Large intestine (tissue), 3 donors: ENCODE data around the gene ST8SIA6. TPM values are rescaled to one million over a fixed set of nuclear protein-coding genes. Genes with fewer than 3 reads are reported as not detected.

Source experiments
- DNase-seq, 2 donors: peaks; one replicate each; pipeline versions ENCODE4 v3.0.0 to v3.0.0-alpha.2; 2013
- H3K27ac ChIP-seq: one replicate; pipeline ENCODE4 v1.5.1; 2013; ENCODE audit warnings: low read length
- H3K27me3 ChIP-seq: 2 replicates; pipeline ENCODE4 v1.6.1; 2013; ENCODE audit warnings: low read length; ENCODE audit not compliant: control insufficient read depth, insufficient read depth
- H3K36me3 ChIP-seq: 2 replicates; pipeline ENCODE4 v1.6.1; 2013; ENCODE audit warnings: low read length; ENCODE audit not compliant: control insufficient read depth, insufficient read depth
- H3K4me1 ChIP-seq: one replicate; pipeline ENCODE4 v1.6.1; 2013; ENCODE audit warnings: low read length; ENCODE audit not compliant: control insufficient read depth, insufficient read depth
- H3K4me3 ChIP-seq: one replicate; pipeline ENCODE4 v1.5.1; 2013; ENCODE audit warnings: low read length
- H3K9me3 ChIP-seq: one replicate; pipeline ENCODE4 v1.6.1; 2013; ENCODE audit warnings: mild to moderate bottlenecking, low read depth, low read length, moderate library complexity; ENCODE audit not compliant: control insufficient read depth
- WGBS: methylation state at CpG from one replicate; pipeline ENCODE4 v1.1.5; 2013; ENCODE audit warnings: low lambda C conversion rate; ENCODE audit not compliant: insufficient coverage; 5-methylcytosine and 5-hydroxymethylcytosine counted together
- polyA plus RNA-seq: library from polyadenylated mRNA; unstranded; fragments of 120-200 nt; gene quantifications from one replicate; pipeline ENCODE4 v1.2.1, GENCODE V29; 2013

ST8SIA6 gene
- polyA plus RNA-seq, 1 donor = 3.0 TPM

DNA sequence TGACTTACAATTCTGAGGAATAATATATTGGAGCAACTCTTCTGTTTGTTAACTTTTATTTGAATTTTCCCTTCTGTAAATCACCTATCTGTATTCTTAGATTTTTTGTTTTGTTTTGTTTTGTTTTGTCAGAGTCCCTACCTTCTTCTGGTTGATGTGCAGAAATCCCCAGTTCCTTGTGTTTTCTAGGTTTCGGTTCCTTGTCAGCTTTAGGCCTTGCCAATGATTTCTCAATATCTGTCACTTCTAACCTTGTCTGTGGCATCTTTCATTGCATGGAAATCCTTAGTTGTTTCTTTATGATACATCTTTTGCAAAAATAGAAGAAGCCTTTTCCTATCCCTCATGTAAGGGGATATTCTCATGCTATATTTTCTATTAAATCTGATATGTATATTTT, 21.7 kb upstream of the ST8SIA6 start:
- Histone ChIP-seq H3K36me3 (no peaks in the 10 kb centered on the region), H3K27ac (no peak overlapping the region), H3K4me1 (no peaks in the 10 kb centered on the region), H3K4me3 (no peak overlapping the region), H3K27me3 (no peaks in the 10 kb centered on the region), H3K9me3 (no peaks in the 10 kb centered on the region)
- WGBS = no CpG with 5 or more reads among the region's 1 CpG
- no peak for DNase-seq

- no peaks in the 10 kb centered on the region for H3K4me1 ChIP-seq
- H3K27ac ChIP-seq = no peak overlapping the region
- DNase-seq = no peak
- H3K4me3 ChIP-seq = no peak overlapping the region
- H3K27me3 ChIP-seq = no peaks in the 10 kb centered on the region
- H3K36me3 ChIP-seq = no peaks in the 10 kb centered on the region
- no peaks in the 10 kb centered on the region for H3K9me3 ChIP-seq
- 80% methylated on average over 1 of the region's 3 CpGs for WGBS
These were observed 21.3 kb upstream of the ST8SIA6 start for GRCh38 chr10:17475661-17476060.

DNA sequence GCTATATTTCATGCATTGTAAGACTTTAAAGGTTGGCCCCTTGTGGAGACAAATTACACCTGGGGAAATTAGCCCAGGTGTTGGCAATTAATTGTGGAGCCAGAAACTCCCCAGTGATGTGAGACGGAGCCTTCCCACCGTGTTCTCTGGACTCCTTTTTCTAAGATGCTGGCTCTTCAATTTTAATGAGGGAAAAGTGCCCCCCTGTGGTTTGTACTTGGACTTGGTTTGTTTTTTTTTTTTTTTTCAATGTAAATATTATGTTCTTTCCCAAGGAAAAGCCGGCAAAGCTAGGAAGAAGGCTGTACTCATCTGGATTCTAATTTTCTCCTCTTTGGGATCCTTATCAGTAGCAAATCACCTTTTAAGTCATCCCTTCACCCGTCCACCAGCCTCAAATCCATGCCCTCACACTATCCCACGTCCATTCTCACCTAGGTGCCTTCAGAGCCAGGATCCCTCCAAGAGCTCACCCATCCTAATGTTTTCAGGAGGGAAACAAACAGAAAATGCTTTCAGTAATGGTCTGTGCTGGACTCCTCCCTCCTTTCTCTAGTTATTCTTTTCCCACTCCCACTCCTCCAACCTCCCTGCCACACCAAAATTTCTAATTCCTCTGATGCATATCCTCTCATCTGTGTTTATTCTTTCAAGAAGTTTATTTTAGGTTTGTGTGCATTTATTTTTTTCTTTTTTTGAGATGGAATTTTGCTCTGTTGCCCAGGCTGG, 20.4 kb upstream of the ST8SIA6 start:
- Histone ChIP-seq H3K4me1 (no peaks in the 10 kb centered on the region), H3K27ac (no peak overlapping the region), H3K4me3 (no peak overlapping the region), H3K27me3 (no peaks in the 10 kb centered on the region), H3K9me3 (no peaks in the 10 kb centered on the region), H3K36me3 (no peaks in the 10 kb centered on the region)
- DNase-seq = no peak
- WGBS = 56% methylated on average over 2 of the region's 5 CpGs

DNA sequence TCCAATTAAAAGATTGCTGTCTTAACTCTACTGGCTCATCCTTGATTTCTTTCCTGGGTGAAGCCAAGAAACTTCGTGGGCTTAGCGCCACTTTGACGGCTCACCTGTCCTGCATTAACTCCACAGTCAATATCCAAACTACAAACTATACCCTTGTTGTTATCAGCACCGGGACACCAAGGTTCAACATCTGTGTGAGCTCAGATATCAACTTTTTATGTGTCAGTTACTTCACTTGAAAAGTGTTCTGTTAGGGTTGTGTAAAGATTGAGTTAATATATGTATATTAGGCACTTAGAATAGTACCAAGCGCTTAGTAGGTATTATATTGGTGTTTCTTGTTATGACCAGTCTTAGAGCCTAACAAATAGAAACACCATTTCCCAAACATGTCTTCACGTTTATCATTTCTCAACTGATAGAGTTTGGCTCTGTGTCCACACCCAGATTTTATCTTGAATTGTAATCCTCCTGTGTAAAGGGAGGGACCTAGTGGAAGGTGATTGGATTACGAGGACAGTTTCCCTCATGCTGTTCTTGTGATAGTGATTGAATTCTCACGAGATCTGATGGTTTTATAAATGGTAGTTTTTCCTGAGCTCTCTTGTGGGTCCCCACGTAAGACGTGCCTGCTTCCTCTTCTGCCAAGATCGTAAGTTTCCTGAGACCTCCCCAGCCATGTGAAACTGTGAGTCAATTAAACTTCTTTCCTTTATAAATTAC, 19.0 kb upstream of the ST8SIA6 start:
- Histone ChIP-seq H3K9me3 (no peaks in the 10 kb centered on the region), H3K27me3 (peaks cover under 1% of the 10 kb centered on the region), H3K4me1 (no peaks in the 10 kb centered on the region), H3K27ac (no peak overlapping the region), H3K4me3 (no peak overlapping the region), H3K36me3 (no peaks in the 10 kb centered on the region)
- WGBS = 100% methylated on average over 1 of the region's 11 CpGs
- no peak for DNase-seq

DNA sequence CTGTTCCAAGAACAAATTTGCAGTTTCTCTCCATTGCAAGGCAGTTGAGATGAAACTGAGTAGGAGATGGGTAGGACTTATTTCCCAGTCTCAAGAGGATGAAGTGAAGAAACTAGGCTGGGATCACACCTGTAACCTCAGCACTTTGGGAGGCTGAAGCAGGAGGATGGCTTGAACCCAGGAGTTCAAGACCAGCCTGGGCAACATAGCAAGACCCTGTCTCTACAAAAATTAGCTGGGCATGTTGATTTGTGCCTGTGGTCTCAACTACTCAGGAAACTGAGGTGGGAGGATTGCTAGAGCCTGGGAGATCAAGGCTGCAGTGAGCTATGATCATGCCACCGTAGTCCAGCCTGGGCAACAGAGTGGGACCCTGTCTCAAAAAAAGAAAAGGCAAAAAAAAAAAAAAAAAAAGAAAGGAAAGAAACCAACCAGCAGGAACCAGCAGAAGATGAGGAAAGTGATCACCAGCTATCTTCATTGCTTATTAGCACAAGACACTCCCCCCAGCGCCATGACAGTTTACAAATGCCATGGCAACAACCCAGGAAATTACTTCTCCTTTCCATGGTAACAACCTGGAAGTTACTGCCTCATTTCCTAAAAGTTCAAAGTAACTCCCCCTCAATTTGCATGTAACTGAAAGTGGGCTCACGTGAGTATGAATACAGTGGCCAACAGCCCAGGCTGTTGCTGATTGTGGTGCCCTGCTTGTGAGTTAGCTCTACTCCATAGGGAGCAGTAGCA, 18.3 kb upstream of the ST8SIA6 start:
- Histone ChIP-seq H3K36me3 (no peaks in the 10 kb centered on the region), H3K4me1 (no peaks in the 10 kb centered on the region), H3K9me3 (no peaks in the 10 kb centered on the region), H3K27ac (no peak overlapping the region), H3K4me3 (no peak overlapping the region), H3K27me3 (peaks cover 2% of the 10 kb centered on the region)
- no peak for DNase-seq
- 80% methylated on average over 2 of the region's 3 CpGs for WGBS

GRCh38 chr10:17470246-17470645, 15.9 kb upstream of the ST8SIA6 start:
- Histone ChIP-seq H3K4me3 (no peak overlapping the region), H3K27me3 (peaks cover 3% of the 10 kb centered on the region), H3K36me3 (no peaks in the 10 kb centered on the region), H3K4me1 (no peaks in the 10 kb centered on the region), H3K9me3 (no peaks in the 10 kb centered on the region), H3K27ac (no peak overlapping the region)
- WGBS = 100% methylated on average over 1 of the region's 5 CpGs
- no peak for DNase-seq

DNA sequence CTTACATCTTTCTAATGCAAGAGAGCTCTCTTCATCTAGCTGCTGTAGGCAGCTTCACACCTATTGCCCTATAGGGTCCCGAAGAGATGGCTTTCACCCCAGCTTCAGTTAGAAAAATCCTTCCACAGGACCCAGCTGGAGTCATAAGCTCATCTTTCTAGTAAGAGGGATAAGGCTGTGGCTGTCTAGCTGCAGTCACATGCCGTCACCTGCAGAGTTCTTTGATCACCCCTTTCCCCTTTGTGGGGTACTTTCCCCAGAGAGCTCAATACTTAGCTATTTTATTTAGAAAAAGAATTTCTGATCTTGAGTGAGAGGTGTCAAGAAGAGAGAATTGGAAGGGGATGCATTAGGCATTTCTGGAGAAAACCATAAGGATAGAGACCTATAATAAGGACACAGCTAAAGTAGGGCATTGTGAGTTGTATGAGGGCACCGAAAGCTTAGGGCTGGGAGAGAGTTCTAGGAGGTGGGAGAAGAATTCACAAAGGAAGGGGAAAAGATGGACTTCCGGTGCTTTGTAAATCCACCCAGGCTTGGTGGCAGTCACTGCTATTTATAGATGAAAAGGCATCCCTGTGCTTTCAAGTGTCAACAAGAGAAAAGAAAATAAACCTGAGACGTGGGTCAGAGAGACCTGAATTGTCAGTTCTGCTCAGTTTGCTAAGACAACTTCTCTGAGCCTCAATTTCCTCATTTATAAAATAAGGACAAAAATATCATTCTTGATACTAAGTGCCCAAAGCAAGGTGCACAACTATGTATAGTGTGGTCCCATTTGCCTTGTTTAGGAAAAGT, 11.1 kb upstream of the ST8SIA6 start:
- WGBS = no CpG with 5 or more reads among the region's 5 CpGs

GRCh38 chr10:17464545-17464944, 10.2 kb upstream of the ST8SIA6 start:
- Histone ChIP-seq H3K27ac (no peak overlapping the region), H3K4me1 (no peaks in the 10 kb centered on the region), H3K27me3 (peaks cover 6% of the 10 kb centered on the region), H3K9me3 (no peaks in the 10 kb centered on the region), H3K36me3 (no peaks in the 10 kb centered on the region), H3K4me3 (no peak overlapping the region)
- WGBS = 74% methylated on average over 2 of the region's 5 CpGs
- no peak for DNase-seq

More for the DNA sequence above, 11.1 kb upstream of the ST8SIA6 start:
- Histone ChIP-seq H3K9me3 (no peaks in the 10 kb centered on the region), H3K4me1 (no peaks in the 10 kb centered on the region), H3K27me3 (peaks cover 6% of the 10 kb centered on the region), H3K36me3 (no peaks in the 10 kb centered on the region), H3K4me3 (no peak overlapping the region), H3K27ac (no peak overlapping the region)
- no peak for DNase-seq

GRCh38 chr10:17460756-17461155, 6.4 kb upstream of the ST8SIA6 start:
- H3K27ac ChIP-seq = no peak overlapping the region
- no peaks in the 10 kb centered on the region for H3K9me3 ChIP-seq
- H3K36me3 ChIP-seq = no peaks in the 10 kb centered on the region
- no peaks in the 10 kb centered on the region for H3K4me1 ChIP-seq
- DNase-seq = no peak
- H3K27me3 ChIP-seq = peaks cover 13% of the 10 kb centered on the region
- no peak overlapping the region for H3K4me3 ChIP-seq

- no peaks in the 10 kb centered on the region for H3K36me3 ChIP-seq
- WGBS = no CpG with 5 or more reads among the region's 2 CpGs
- H3K27ac ChIP-seq = no peak overlapping the region
- no peak overlapping the region for H3K4me3 ChIP-seq
- peaks cover 40% of the 10 kb centered on the region for H3K27me3 ChIP-seq
- no peak for DNase-seq
- peaks cover 6% of the 10 kb centered on the region for H3K9me3 ChIP-seq
- H3K4me1 ChIP-seq = peaks cover 4% of the 10 kb centered on the region
These were observed 2.7 kb upstream of the ST8SIA6 start for GRCh38 chr10:17457083-17457482.
